ENCODE measurements around the gene AFF3. TPM values are rescaled to one million over a fixed set of nuclear protein-coding genes. Genes with fewer than 3 reads are reported as not detected.

AFF3 gene
- total and polyA plus RNA-seq, 2 donors (not counting 1 experiment from before 2014, with no cell fraction given) = 0.50 to 2.5 TPM

GRCh38 chr2:100066246-100066645 lies 76.1 kb downstream of the AFF3 start:
- no peak for DNase-seq (ENCODE audit: low read depth in 2 of 2)
- H2AFZ ChIP-seq (ENCODE audit: low read length) = no peak overlapping the region

GRCh38 chr2:100064592-100065428 lies 77.6 kb downstream of the AFF3 start:
- Histone ChIP-seq H3K27ac (ENCODE audit: insufficient read depth, low read length) (no peak overlapping the region), H3K27me3 (ENCODE audit: control insufficient read depth, insufficient read depth, low read length) (no peaks in the 10 kb centered on the region), H3K9me3 (ENCODE audit: control insufficient read depth, insufficient read depth, low read depth, low read length) (no peaks in the 10 kb centered on the region), H3K79me2 (ENCODE audit: control insufficient read depth, insufficient read depth, low read length) (no peaks in the 10 kb centered on the region), H3K9ac (ENCODE audit: insufficient read depth, low read length) (no peak overlapping the region), H3K4me2 (ENCODE audit: extremely low read depth, insufficient read depth, low read length) (no peak overlapping the region), H2AFZ (ENCODE audit: low read length) (no peak overlapping the region), H3K4me1 (ENCODE audit: control insufficient read depth, extremely low read depth, insufficient read depth, low read length) (no peaks in the 10 kb centered on the region), H3K4me3 (replicated peaks in 1 of 4; ENCODE audit: control extremely low read depth in 1 of 4, insufficient read depth in 1 of 4, low read depth in 3 of 4, low read length in 4 of 4) (no peak overlapping the region), H3K36me3 (ENCODE audit: control insufficient read depth, insufficient read depth, low read length) (no peaks in the 10 kb centered on the region), H4K20me1 (ENCODE audit: control insufficient read depth, extremely low read depth, insufficient read depth, low read length) (no peaks in the 10 kb centered on the region)
- DNase-seq (ENCODE audit: low read depth in 2 of 2) = no peak
- TF ChIP-seq, protein P1, sequence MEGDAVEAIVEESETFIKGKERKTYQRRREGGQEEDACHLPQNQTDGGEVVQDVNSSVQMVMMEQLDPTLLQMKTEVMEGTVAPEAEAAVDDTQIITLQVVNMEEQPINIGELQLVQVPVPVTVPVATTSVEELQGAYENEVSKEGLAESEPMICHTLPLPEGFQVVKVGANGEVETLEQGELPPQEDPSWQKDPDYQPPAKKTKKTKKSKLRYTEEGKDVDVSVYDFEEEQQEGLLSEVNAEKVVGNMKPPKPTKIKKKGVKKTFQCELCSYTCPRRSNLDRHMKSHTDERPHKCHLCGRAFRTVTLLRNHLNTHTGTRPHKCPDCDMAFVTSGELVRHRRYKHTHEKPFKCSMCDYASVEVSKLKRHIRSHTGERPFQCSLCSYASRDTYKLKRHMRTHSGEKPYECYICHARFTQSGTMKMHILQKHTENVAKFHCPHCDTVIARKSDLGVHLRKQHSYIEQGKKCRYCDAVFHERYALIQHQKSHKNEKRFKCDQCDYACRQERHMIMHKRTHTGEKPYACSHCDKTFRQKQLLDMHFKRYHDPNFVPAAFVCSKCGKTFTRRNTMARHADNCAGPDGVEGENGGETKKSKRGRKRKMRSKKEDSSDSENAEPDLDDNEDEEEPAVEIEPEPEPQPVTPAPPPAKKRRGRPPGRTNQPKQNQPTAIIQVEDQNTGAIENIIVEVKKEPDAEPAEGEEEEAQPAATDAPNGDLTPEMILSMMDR (conservative IDR thresholded peaks at IDR 0.05 in 1 of 2, IDR thresholded peaks at IDR 0.05 in 1 of 2; ENCODE audit: low read depth in 1 of 2, low read length in 2 of 2) = no peak
- no peak for TF ChIP-seq EZH2 (IDR thresholded peaks at IDR 0.05; ENCODE audit: low read length, missing control alignments)

More at GRCh38 chr2:100066246-100066645, 76.1 kb downstream of the AFF3 start:
- TF ChIP-seq EZH2 (IDR thresholded peaks at IDR 0.05; ENCODE audit: low read length, missing control alignments) = no peak
- TF ChIP-seq, protein P1 (conservative IDR thresholded peaks at IDR 0.05 in 1 of 2, IDR thresholded peaks at IDR 0.05 in 1 of 2; ENCODE audit: low read depth in 1 of 2, low read length in 2 of 2) = no peak
- Histone ChIP-seq H3K9me3 (ENCODE audit: control insufficient read depth, insufficient read depth, low read depth, low read length) (no peaks in the 10 kb centered on the region), H3K4me1 (ENCODE audit: control insufficient read depth, extremely low read depth, insufficient read depth, low read length) (no peaks in the 10 kb centered on the region), H3K4me3 (replicated peaks in 1 of 4; ENCODE audit: control extremely low read depth in 1 of 4, insufficient read depth in 1 of 4, low read depth in 3 of 4, low read length in 4 of 4) (no peak overlapping the region), H3K79me2 (ENCODE audit: control insufficient read depth, insufficient read depth, low read length) (no peaks in the 10 kb centered on the region), H3K36me3 (ENCODE audit: control insufficient read depth, insufficient read depth, low read length) (no peaks in the 10 kb centered on the region), H3K4me2 (ENCODE audit: extremely low read depth, insufficient read depth, low read length) (no peak overlapping the region), H4K20me1 (ENCODE audit: control insufficient read depth, extremely low read depth, insufficient read depth, low read length) (no peaks in the 10 kb centered on the region), H3K27ac (ENCODE audit: insufficient read depth, low read length) (no peak overlapping the region), H3K27me3 (ENCODE audit: control insufficient read depth, insufficient read depth, low read length) (no peaks in the 10 kb centered on the region), H3K9ac (ENCODE audit: insufficient read depth, low read length) (no peak overlapping the region)

GRCh38 chr2:100064165-100064564 lies 78.2 kb downstream of the AFF3 start:
- Histone ChIP-seq H4K20me1 (ENCODE audit: control insufficient read depth, extremely low read depth, insufficient read depth, low read length) (no peaks in the 10 kb centered on the region), H3K4me2 (ENCODE audit: extremely low read depth, insufficient read depth, low read length) (no peak overlapping the region), H3K36me3 (ENCODE audit: control insufficient read depth, insufficient read depth, low read length) (no peaks in the 10 kb centered on the region), H2AFZ (ENCODE audit: low read length) (no peak overlapping the region), H3K9me3 (ENCODE audit: control insufficient read depth, insufficient read depth, low read depth, low read length) (no peaks in the 10 kb centered on the region), H3K27me3 (ENCODE audit: control insufficient read depth, insufficient read depth, low read length) (no peaks in the 10 kb centered on the region), H3K27ac (ENCODE audit: insufficient read depth, low read length) (no peak overlapping the region), H3K4me3 (replicated peaks in 1 of 4; ENCODE audit: control extremely low read depth in 1 of 4, insufficient read depth in 1 of 4, low read depth in 3 of 4, low read length in 4 of 4) (no peak overlapping the region), H3K9ac (ENCODE audit: insufficient read depth, low read length) (no peak overlapping the region), H3K4me1 (ENCODE audit: control insufficient read depth, extremely low read depth, insufficient read depth, low read length) (no peaks in the 10 kb centered on the region), H3K79me2 (ENCODE audit: control insufficient read depth, insufficient read depth, low read length) (no peaks in the 10 kb centered on the region)
- no peak for DNase-seq (ENCODE audit: low read depth in 2 of 2)
- no peak for TF ChIP-seq EZH2 (IDR thresholded peaks at IDR 0.05; ENCODE audit: low read length, missing control alignments)
- TF ChIP-seq, protein P1 (conservative IDR thresholded peaks at IDR 0.05 in 1 of 2, IDR thresholded peaks at IDR 0.05 in 1 of 2; ENCODE audit: low read depth in 1 of 2, low read length in 2 of 2) = no peak

Measured in fibroblast of lung (primary cell).